ENCODE results near the gene EXOC6. TPM values are rescaled to one million over a fixed set of nuclear protein-coding genes. Genes with fewer than 3 reads are reported as not detected.

EXOC6 gene
- total RNA-seq, 2 experiments from 2014 or later, result 8.8 to 9.5 TPM

DNA sequence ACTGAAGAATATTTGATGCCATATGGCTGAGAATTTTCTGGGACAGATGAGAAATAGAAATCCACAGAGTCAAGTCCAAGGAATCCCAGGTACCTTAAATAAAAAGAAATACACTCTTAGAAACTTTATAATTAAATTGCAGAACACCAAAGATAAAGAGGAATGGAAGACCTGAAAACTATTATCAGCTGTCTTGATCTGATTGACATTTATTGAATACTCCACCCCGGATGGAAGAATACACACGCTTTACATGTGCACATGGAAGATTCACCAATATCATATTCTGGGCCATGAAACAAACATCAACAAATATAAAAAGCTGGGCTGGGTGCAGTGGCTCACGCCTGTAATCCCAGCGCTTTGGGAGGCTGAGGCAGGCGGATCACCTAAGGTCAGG is 81.6 kb downstream of the EXOC6 start:
- ATAC-seq (no peak), DNase-seq (no peak)
- peaks cover 15% of the 10 kb centered on the region for H3K36me3 Mint-ChIP-seq (ENCODE audit: low read depth)
- no peaks in the 10 kb centered on the region for H3K27me3 Mint-ChIP-seq
- ChIA-PET POLR2A (no interaction called here), CTCF (no interaction called here)
- TF ChIP-seq, protein P1, sequence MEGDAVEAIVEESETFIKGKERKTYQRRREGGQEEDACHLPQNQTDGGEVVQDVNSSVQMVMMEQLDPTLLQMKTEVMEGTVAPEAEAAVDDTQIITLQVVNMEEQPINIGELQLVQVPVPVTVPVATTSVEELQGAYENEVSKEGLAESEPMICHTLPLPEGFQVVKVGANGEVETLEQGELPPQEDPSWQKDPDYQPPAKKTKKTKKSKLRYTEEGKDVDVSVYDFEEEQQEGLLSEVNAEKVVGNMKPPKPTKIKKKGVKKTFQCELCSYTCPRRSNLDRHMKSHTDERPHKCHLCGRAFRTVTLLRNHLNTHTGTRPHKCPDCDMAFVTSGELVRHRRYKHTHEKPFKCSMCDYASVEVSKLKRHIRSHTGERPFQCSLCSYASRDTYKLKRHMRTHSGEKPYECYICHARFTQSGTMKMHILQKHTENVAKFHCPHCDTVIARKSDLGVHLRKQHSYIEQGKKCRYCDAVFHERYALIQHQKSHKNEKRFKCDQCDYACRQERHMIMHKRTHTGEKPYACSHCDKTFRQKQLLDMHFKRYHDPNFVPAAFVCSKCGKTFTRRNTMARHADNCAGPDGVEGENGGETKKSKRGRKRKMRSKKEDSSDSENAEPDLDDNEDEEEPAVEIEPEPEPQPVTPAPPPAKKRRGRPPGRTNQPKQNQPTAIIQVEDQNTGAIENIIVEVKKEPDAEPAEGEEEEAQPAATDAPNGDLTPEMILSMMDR (IDR thresholded peaks at IDR 0.05), result no peak
- intact Hi-C loops (cut with micrococcal nuclease), result no loop called here
- H3K4me1 Mint-ChIP-seq (ENCODE audit: low read depth), result no peaks in the 10 kb centered on the region
- H3K4me3 Mint-ChIP-seq, result no peak overlapping the region
- no peak overlapping the region for H3K27ac Mint-ChIP-seq
- H3K9me3 Mint-ChIP-seq, result no peaks in the 10 kb centered on the region

DNA sequence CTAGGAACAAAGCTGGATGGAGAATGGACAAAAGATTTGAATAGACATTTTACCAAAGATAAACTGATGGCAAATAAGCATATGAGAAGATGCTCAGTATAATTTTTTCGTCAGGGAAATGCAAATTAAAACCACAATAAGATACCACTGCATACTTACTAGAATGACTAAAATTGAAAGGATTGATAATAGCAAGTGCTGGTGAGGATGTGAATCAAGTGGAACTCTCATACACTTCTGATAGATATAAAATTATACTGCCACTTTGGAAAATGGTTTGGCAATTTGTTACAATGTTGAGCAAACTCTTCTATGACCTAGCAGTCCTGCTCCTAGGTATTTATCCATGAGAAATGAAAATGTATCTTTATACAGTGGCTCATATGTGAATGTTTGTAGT is 83.3 kb downstream of the EXOC6 start:
- intact Hi-C loops (cut with micrococcal nuclease), result no loop called here
- ChIA-PET POLR2A (no interaction called here), CTCF (no interaction called here)
- TF ChIP-seq, protein P1 (IDR thresholded peaks at IDR 0.05), result no peak
- no peaks in the 10 kb centered on the region for H3K27me3 Mint-ChIP-seq
- no peak overlapping the region for H3K27ac Mint-ChIP-seq
- H3K9me3 Mint-ChIP-seq, result no peaks in the 10 kb centered on the region
- no peak for DNase-seq
- H3K4me3 Mint-ChIP-seq, result no peak overlapping the region
- no peaks in the 10 kb centered on the region for H3K4me1 Mint-ChIP-seq (ENCODE audit: low read depth)
- peaks cover 15% of the 10 kb centered on the region for H3K36me3 Mint-ChIP-seq (ENCODE audit: low read depth)
- ATAC-seq, result no peak

DNA sequence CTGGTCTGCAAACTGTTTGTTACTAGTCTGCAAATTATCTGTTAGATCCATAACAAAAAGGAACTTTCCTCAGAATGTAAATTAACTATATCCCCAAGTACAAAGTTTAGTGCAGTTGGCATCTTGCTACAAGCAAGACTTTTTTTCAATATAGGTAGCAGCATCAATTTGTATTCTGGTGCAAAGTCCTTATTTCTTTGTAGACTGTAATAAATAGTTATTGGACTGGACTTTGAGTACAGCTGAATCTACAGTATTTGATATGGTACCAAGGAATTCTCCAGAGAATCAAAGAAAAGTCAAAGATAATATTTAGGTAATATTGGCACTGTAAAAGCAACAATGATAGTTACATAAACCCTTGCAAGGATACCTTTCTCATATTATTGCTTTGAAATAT is 89.6 kb downstream of the EXOC6 start:
- CTCF ChIA-PET, result interaction anchor here (0.7 to 1.3 kb wide), 2 partner anchors 23 to 24 kb away, joined by 3 to 5 read pairs; no protein-coding TSS in a partner anchor

DNA sequence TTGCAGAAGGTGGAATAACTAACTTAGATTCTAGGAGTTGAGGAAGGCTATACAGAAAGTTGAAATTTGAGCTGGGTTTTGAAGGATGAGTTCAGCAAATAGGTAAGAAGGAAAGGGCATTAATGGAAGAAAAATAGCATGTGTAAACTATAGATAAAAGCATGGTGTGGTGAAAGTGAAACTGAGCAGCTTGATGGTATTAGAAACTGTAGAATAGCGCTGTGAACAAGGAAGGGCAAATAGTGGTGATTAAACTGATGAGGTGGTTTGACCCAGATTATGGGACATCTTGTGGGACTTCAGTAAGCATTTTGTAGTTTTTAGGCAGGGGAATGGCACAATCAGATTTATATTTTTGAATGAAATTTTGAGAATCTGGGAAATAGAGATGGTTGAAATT is 90.5 kb downstream of the EXOC6 start:
- no peak overlapping the region for H3K27ac Mint-ChIP-seq
- DNase-seq (no peak), ATAC-seq (no peak)
- no peak overlapping the region for H3K4me3 Mint-ChIP-seq
- ChIA-PET CTCF (interaction anchor here (1.2 to 1.3 kb wide), 2 partner anchors 26 to 413 kb away, joined by 3 to 4 read pairs; no protein-coding TSS in a partner anchor), POLR2A (no interaction called here)
- no peaks in the 10 kb centered on the region for H3K4me1 Mint-ChIP-seq (ENCODE audit: low read depth)
- no peaks in the 10 kb centered on the region for H3K27me3 Mint-ChIP-seq
- intact Hi-C loops (cut with micrococcal nuclease), result no loop called here
- H3K36me3 Mint-ChIP-seq (ENCODE audit: low read depth), result peaks cover 5% of the 10 kb centered on the region
- no peaks in the 10 kb centered on the region for H3K9me3 Mint-ChIP-seq
- TF ChIP-seq, protein P1 (IDR thresholded peaks at IDR 0.05), result no peak

More for the DNA sequence above, 89.6 kb downstream of the EXOC6 start:
- Mint-ChIP-seq H3K36me3 (ENCODE audit: low read depth) (peaks cover under 1% of the 10 kb centered on the region), H3K9me3 (no peaks in the 10 kb centered on the region), H3K27me3 (no peaks in the 10 kb centered on the region), H3K4me1 (ENCODE audit: low read depth) (no peaks in the 10 kb centered on the region), H3K27ac (no peak overlapping the region), H3K4me3 (no peak overlapping the region)
- ATAC-seq, result no peak
- intact Hi-C loops (cut with micrococcal nuclease), result no loop called here
- no peak for DNase-seq
- POLR2A ChIA-PET, result no interaction called here
- TF ChIP-seq, protein P1 (IDR thresholded peaks at IDR 0.05), result no peak

DNA sequence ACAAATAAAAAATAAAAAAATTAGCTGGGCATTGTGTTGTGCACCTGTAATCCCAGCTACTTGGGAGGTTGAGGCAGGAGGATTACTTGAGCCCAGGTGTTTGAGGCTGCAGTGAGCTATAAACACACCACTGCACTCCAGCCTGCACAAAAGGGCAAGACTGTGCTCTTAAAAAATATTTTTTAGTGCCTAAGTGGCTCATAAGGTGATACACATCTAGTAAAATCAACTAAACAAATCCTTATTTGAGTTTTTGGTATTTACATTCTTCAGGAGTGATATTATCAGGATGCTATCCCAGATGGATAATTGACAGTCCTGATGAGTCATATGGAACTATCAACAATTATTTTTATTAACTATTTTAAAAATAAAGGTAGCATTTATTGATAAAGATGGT is 93.9 kb downstream of the EXOC6 start:
- intact Hi-C loops (cut with micrococcal nuclease), result no loop called here

More for the DNA sequence above, 93.9 kb downstream of the EXOC6 start:
- TF ChIP-seq, protein P1 (IDR thresholded peaks at IDR 0.05), result no peak
- ATAC-seq, result no peak
- Mint-ChIP-seq H3K36me3 (ENCODE audit: low read depth) (peaks cover 17% of the 10 kb centered on the region), H3K4me3 (no peak overlapping the region), H3K9me3 (no peaks in the 10 kb centered on the region), H3K27me3 (no peaks in the 10 kb centered on the region), H3K27ac (no peak overlapping the region), H3K4me1 (ENCODE audit: low read depth) (no peaks in the 10 kb centered on the region)
- no peak for DNase-seq
- POLR2A ChIA-PET, result no interaction called here
- CTCF ChIA-PET, result no interaction called here
